ACC112 (cell line): ENCODE results near the gene TRMT112.
A peak's percentile ranks its signal among the peaks of the same experiment; 100 is the strongest.

Experiments
- H2AFZ ChIP-seq: fragments of 200-600 bp; sonication (generic); one replicate; pipeline ENCODE4 v1.6.0; 2017; ENCODE audit warnings: antibody characterized with exemption, low read length; ENCODE audit not compliant: unreplicated experiment
- H3K27ac ChIP-seq: fragments of 200-600 bp; sonication (generic); 2 replicates; pipeline ENCODE4 v1.5.1; 2014; ENCODE audit warnings: low read depth, mild to moderate bottlenecking, antibody characterized with exemption, low read length, moderate library complexity
- H3K27me3 ChIP-seq: fragments of 200-600 bp; sonication (generic); 2 replicates; pipeline ENCODE4 v1.6.1; 2014; ENCODE audit warnings: mild to moderate bottlenecking, antibody characterized with exemption, low read length, moderate library complexity, mixed read lengths; ENCODE audit not compliant: insufficient read depth
- H3K36me3 ChIP-seq: fragments of 200-600 bp; sonication (generic); 2 replicates; pipeline ENCODE4 v1.6.1; 2016; ENCODE audit warnings: mild to moderate bottlenecking, antibody characterized with exemption, low read length, moderate library complexity, mixed read lengths; ENCODE audit not compliant: insufficient read depth
- H3K4me1 ChIP-seq: fragments of 200-600 bp; sonication (generic); one replicate; pipeline ENCODE4 v1.6.1; 2016; ENCODE audit warnings: low read length, mixed read lengths; ENCODE audit not compliant: insufficient read depth, unreplicated experiment, control insufficient read depth
- H3K4me3 ChIP-seq: fragments of 200-600 bp; sonication (generic); 2 replicates; pipeline ENCODE4 v1.5.1; 2014; ENCODE audit warnings: mild to moderate bottlenecking, low read depth, low read length
- H3K79me2 ChIP-seq: fragments of 200-600 bp; sonication (generic); one replicate; pipeline ENCODE4 v1.6.0; 2016; ENCODE audit warnings: low read length; ENCODE audit not compliant: control insufficient read depth, unreplicated experiment, insufficient read depth

Gene TRMT112

DNA sequence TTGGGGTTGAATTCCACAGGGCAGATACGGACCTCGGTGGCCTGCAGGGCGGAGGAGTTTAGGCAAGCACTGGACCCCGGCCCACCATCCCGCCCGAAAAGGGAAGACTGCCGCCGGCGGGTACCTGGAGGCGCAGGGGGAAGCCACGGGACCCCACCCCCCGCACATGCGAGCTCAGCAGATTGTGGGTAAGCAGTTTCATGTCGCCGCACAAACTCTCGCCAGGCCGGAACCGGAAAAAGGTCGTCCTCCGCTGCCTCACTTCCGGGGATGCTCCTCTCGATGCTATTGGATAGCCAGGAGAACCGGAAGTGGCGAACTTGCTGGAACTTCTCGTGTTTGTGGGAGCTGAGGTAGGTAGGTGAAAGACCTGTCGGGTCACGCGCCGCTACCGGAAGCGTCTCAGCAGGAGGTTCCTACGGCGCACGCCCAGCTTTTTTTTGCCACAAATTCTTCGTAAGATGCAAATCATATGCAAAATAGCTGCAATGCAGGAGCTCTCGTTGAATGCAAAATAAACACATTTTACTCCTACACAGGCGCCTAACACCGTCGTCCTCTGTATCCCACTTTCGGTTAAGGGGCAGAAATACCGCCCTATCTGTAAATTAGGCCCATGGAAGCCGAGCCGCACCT lies at the start of gene TRMT112:
Gene TRMT112 (minus strand): TSS at position 235 of the 636 bp plus-strand sequence. CDS start 33 bp downstream, at position 202.
- Histone ChIP-seq H3K36me3 (no peaks in the 10 kb centered on the region), H3K27ac (peak within 1 kb of the TSS; percentile 95), H3K4me3 (peak within 1 kb of the TSS; percentile 93), H2AFZ (peak within 1 kb of the TSS; percentile 87), H3K4me1 (peaks cover 15% of the 10 kb centered on the region), H3K79me2 (peaks cover 18% of the 10 kb centered on the region), H3K27me3 (no peaks in the 10 kb centered on the region)

DNA sequence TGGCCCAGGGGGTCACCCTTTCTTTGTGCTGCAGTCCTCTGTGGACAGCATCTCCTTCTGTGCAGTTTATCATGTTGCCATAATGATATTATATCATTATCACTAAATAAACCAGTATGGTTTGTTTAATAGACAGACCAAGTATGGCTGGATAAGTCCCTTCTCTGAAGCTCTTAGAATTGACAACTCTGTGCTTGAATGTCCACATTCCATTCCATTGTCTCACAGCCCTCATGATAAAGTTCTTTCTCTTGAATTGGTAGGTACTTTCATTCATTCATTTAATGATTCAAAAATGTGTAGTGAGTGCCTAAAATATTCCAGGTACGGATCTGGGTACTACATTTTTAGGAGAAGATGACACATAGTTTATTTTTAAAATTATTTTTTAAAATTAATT lies 49.4 kb upstream of the TRMT112 start:
- no peaks in the 10 kb centered on the region for H3K4me1 ChIP-seq

DNA sequence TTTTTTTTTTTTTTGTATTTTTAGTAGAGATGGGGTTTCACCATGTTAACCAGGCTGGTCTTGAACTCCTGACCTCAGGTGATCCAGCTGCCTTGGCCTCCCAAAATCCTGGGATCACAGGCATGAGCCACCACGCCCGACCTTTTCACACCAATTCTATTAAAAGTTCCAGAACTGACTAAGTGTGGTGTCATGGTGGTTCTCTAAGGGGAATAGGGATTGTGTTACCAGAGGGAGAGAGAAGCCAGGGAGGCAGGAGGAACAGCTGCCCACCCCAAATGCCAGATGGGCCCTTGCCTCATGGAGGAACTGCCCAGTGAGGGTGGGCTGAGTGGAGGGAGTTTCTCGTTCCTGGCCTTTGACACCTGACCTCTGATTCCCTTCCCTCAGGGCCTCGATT lies 47.6 kb upstream of the TRMT112 start:
- Histone ChIP-seq H3K4me3 (no peak overlapping the region), H2AFZ (no peak overlapping the region), H3K79me2 (peaks cover 13% of the 10 kb centered on the region), H3K27ac (no peak overlapping the region), H3K4me1 (peaks cover 8% of the 10 kb centered on the region), H3K27me3 (no peaks in the 10 kb centered on the region), H3K36me3 (peaks cover 31% of the 10 kb centered on the region)

More for the DNA sequence above, 49.4 kb upstream of the TRMT112 start:
- peaks cover 28% of the 10 kb centered on the region for H3K36me3 ChIP-seq
- H3K4me3 ChIP-seq = no peak overlapping the region
- H3K27me3 ChIP-seq = no peaks in the 10 kb centered on the region
- H3K79me2 ChIP-seq = no peaks in the 10 kb centered on the region
- no peak overlapping the region for H2AFZ ChIP-seq
- H3K27ac ChIP-seq = no peak overlapping the region

DNA sequence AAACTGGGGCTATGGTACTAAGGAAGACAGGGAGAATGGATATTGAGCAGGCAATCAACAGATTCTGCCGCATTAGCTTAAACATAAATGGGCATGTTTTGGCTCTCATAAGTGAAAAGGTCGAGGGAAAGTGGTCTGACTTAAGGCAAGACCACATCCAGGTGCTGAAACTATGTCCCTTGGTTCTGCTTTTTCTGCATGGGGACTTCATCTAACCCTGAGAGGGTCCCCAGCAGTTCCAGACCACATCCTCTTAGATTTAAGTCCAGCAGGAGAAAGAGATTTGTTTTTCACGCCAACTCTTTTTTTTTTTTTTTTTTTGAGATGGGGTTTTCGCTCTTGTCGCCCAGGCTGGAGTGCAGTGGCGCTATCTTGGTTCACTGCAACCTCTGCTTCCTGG lies 47.1 kb upstream of the TRMT112 start:
- Histone ChIP-seq H3K79me2 (peaks cover 18% of the 10 kb centered on the region), H3K4me3 (no peak overlapping the region), H3K4me1 (peaks cover 12% of the 10 kb centered on the region), H3K27ac (no peak overlapping the region), H3K36me3 (peaks cover 28% of the 10 kb centered on the region), H2AFZ (no peak overlapping the region), H3K27me3 (no peaks in the 10 kb centered on the region)

DNA sequence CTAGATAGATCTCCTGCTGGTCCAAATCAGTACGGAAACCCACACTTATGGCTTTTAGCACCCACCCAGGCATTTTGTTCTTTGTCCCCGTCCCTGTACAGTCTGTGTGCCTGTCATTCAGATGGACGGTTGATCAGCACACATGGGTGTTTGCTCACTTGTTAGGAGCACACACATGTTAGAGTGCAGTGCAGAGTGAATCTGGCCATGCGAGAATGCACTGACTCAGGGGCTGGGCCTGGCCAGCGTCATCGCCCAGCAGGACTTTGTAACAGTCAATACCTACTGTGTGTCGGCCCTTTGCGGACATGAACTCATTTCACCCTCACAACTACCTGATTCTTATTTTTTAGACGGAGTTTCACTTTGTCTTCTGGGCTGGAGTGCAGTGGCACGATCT lies 45.0 kb upstream of the TRMT112 start:
- Histone ChIP-seq H3K27ac (no peak overlapping the region), H3K79me2 (peaks cover 22% of the 10 kb centered on the region), H3K27me3 (no peaks in the 10 kb centered on the region), H3K4me3 (no peak overlapping the region), H2AFZ (no peak overlapping the region), H3K4me1 (peaks cover 25% of the 10 kb centered on the region), H3K36me3 (peaks cover 13% of the 10 kb centered on the region; the same call in 1 of the 2 replicates)

DNA sequence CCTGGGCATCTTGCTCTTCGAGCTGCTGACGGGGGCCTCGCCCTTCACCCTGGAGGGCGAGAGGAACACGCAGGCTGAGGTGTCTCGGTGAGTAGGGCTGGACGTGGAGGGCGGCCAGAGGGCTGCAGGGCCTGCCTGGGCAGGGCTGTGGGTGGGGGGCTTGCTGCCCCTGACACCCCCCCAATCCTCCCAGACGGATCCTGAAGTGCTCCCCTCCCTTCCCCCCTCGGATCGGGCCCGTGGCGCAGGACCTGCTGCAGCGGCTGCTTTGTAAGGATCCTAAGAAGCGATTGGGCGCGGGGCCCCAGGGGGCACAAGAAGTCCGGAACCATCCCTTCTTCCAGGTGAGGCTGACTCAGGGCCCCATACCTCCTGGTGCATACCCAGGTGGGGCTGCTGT lies 44.3 kb upstream of the TRMT112 start:
- Histone ChIP-seq H3K4me1 (peaks cover 28% of the 10 kb centered on the region), H3K27me3 (no peaks in the 10 kb centered on the region), H3K79me2 (peaks cover 22% of the 10 kb centered on the region), H3K27ac (no peak overlapping the region), H3K36me3 (peaks cover 13% of the 10 kb centered on the region; the same call in 1 of the 2 replicates), H3K4me3 (no peak overlapping the region), H2AFZ (no peak overlapping the region)

DNA sequence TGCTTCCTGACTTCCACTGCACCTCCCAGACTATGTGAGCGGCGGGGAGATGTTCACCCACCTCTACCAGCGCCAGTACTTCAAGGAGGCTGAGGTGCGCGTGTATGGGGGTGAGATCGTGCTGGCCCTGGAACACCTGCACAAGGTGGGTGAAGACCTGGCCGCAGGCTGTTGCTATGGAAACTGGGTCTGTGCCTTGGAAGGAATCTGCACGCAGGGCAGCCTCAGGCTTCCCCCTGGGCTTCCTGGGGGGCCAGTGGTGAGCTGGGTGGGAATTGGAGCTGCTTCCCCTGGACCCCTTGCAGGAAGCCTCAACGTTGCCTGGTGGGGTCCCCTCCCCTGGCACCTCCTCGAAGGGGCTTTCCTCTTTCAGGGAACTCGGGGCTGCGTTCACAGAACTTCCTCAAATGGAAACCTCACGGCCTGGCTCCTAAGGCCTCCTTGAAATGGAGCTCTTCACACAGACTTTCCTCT lies 43.1 kb upstream of the TRMT112 start:
- Histone ChIP-seq H3K36me3 (peaks cover 8% of the 10 kb centered on the region; the same call in 1 of the 2 replicates), H3K4me3 (peak overlapping the region; percentile 97), H3K27ac (no peak overlapping the region), H3K27me3 (no peaks in the 10 kb centered on the region), H2AFZ (no peak overlapping the region), H3K4me1 (peaks cover 32% of the 10 kb centered on the region), H3K79me2 (peaks cover 22% of the 10 kb centered on the region)

DNA sequence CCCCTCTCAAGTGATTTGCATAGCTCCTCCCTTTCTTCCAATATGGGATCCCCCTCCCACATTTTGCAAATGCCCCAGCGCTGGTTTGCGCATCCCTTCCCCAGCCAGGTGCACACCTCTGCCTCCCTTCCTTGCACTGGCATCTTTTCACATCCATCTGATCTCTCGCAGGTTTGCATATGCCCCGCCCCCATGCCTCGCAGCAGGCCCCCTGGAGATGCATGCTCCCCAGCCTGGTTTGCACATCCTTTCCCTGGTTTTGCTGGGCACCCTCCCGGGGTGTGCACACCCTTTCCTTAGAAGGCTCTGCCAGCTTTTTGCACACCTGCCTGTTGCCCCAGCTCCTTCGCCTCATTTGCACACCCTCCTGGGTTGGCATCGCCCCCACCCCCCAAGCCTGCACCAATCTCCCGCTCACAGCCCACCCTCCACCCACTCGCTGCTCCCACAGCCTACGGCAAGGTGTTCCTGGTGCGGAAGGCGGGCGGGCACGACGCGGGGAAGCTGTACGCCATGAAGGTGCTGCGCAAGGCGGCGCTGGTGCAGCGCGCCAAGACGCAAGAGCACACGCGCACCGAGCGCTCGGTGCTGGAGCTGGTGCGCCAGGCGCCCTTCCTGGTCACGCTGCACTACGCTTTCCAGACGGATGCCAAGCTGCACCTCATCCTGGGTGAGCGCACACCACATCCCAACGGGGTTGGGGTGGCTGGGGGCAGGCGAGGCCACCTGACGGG lies 42.5 kb upstream of the TRMT112 start:
- Histone ChIP-seq H3K27me3 (no peaks in the 10 kb centered on the region), H3K36me3 (peaks cover 5% of the 10 kb centered on the region; the same call in 1 of the 2 replicates), H3K79me2 (peaks cover 22% of the 10 kb centered on the region), H3K27ac (no peak overlapping the region), H3K4me3 (peak overlapping the region; percentile 97), H2AFZ (peak overlapping the region; percentile 94), H3K4me1 (peaks cover 36% of the 10 kb centered on the region)

DNA sequence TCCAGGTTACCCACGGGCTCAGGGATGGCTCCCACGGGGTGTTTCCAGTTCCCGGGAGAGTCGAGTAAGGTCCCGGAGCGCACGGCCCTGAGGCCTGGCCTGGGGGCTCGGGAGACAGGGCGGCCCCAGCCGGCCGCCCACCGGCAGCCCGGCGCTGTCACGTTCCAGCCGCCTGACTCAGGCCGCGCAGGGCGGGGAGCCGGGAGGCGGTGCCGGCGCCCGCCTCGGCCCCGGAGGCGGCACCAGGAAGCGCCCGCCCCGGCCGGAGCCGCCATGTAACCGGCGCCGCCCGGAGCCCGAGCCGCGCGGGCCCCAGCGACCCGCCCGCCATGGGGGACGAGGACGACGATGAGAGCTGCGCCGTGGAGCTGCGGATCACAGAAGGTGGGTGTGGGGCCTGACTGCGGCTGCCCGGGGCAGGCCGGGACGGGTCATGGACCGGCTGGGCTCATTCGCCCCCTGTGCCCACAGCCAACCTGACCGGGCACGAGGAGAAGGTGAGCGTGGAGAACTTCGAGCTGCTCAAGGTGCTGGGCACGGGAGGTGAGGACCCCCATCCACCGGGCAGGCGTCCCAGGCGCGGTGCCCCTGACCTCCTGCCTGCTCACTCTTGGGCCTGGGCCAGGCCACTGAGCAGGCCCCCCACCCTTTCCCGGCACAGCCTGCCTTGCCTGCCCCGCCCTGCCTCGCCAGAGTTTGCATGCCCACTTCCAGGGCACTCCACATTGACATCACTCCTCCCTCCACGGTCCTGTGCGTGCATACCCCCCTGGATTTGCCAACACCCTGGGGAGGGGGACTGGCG lies 41.8 kb upstream of the TRMT112 start, which contains the start of gene RPS6KA4:
Gene RPS6KA4 (plus strand): TSS at position 256 of the 805 bp plus-strand sequence. CDS start 74 bp downstream, at position 330.
- Histone ChIP-seq H3K79me2 (peaks cover 22% of the 10 kb centered on the region), H3K27ac (peak within 1 kb of the TSS; percentile 55), H2AFZ (peak within 1 kb of the TSS; percentile 94), H3K4me1 (peaks cover 39% of the 10 kb centered on the region), H3K36me3 (peaks cover 5% of the 10 kb centered on the region; the same call in 1 of the 2 replicates), H3K27me3 (no peaks in the 10 kb centered on the region), H3K4me3 (peak within 1 kb of the TSS; percentile 97)

DNA sequence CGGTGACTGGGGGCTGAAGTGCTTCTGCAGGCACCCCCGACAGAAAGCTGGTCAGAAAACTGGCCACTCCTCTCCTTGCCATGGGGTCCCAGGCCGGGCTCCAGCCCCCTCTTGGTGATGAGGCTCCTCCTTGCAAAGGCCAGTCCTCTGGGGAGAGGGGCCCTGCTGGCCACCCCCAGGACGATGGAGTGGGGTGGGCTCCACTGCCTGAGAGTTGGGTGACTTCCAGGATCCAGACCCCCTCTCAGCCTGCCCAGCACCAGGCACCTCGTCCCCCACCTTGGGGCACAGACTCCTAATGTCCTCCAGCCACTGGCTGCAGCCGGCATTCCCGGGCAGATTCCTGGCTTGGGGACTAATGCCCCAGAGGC lies 41.2 kb upstream of the TRMT112 start:
- peaks cover 39% of the 10 kb centered on the region for H3K4me1 ChIP-seq
- H3K79me2 ChIP-seq = peaks cover 22% of the 10 kb centered on the region
- H3K36me3 ChIP-seq = peaks cover 5% of the 10 kb centered on the region; the same call in 1 of the 2 replicates
- H2AFZ ChIP-seq = peak overlapping the region; percentile 44
- H3K27ac ChIP-seq = peak overlapping the region; percentile 55
- peak overlapping the region; percentile 97 for H3K4me3 ChIP-seq
- H3K27me3 ChIP-seq = no peaks in the 10 kb centered on the region
